NCI-H1436 (cell line): ENCODE data around the gene ADD2.

Source experiments
- DNase-seq: peaks from one replicate; lab custom pipeline; 2025; lab: John Stamatoyannopoulos, UW

The ADD2 gene

DNA sequence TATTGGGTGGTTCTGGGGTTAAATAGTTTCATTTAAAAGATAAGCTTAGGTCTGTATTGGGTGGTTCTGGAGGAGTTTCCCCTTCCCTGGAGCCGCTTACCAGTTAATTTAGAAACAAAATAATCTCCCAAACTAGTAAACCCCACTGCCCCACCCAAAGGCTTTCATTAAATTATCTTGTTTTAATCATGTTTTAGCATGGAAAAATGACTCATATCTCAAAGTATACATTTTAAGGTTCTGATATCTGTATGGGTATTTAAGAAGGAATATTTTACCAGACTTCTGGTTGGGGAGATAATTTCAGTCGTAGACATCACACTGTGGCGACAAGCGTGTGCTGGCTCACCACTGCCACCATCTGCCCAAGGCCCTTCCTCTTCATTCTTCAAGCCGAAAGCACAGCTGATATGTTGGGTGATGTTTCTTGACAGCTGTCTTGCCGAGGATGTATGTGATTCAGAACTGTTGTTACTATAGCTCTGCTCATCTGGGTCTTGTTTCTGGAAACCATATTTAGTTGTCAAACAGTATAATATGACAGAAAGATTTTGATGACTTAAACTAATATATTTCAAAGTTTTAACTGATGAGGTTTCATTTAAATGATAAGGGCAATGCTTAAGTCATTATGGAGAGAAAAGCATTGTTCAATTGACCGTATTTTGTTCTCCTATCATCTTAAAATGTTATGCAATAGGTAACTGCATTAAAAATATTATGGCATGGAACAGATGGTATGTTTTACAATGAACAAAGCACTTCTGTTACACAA lies 17.3 kb upstream of the ADD2 start:
- peak; percentile 21 for DNase-seq

- DNase-seq: no peak
Observed at GRCh38 chr2:70784320-70784719, 16.3 kb upstream of the ADD2 start.

GRCh38 chr2:70779911-70780545 lies 12.0 kb upstream of the ADD2 start:
- DNase-seq: no peak

DNA sequence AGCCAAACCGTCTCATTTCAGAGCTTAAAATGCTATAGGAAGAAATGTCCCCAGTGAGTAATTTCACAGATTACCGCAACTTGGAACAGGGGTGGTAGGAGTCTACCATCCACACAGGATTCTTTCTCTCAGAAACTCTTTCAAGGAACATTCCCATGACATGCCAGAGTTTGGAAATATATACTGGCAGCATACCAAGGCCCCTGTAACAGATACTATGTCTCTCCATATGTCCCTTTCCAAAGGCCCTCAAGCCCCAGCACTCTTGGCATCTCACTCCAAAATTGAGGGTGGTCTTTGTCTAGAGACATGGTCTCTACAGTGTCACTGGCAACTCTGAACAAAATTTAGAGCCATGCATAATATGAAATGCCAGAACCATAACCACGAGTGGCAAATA lies 11.5 kb upstream of the ADD2 start:
- no peak for DNase-seq

DNA sequence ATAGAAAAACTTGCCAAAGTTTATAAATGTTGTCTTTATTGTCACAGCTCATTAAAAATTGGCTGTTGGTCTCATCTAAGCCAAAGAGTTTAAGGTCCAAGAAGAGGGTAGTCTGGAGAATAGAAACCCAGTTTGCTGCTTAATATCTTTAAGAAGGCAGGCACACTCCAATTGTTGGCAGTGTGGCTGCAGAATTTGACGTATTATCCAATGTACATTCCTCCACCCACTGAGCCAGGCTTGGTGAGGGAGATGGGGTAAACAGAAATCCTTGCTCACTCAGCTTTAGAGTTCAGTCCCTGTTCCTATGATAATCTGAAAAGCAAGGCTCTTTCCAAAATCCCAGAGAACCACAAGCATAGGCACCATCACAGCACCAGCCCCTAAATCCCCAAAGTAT lies 10.7 kb upstream of the ADD2 start:
- no peak for DNase-seq

DNA sequence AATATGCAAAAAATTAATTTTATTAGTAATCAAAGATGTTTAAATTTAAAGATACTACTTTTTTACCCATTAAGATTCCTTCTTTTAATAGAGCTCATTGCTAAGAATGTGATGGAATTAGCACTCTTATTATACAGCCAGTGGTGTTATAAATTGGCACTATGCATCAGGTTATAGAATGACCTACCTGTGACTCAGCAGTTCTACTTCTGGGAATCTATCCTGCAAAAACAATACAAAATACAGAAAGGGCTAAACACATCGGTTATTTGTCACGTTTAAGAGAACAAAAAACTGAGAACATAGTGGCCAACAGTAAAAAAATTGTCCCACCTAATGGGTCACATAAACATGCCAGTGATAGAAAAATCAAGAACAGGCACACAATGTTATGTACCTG lies 9.4 kb upstream of the ADD2 start:
- no peak for DNase-seq

DNA sequence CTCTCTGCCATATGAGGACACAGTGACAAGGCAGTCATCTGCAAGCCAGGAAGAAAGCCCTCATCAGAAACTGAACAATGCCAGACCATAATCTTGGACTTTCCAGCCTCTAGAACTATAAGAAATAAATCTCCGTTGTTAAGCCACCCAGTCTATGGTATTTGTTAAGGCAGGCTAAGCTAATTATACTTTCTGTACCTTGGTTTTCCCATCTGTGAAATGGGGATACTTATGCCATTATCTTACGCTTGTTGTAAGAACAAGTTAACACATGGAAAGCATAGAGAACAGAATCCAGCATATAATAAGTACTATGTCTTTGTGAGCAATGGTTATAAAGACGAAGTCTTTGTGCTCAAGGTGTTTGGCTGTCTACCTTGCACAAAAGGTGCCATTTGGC lies 8.3 kb upstream of the ADD2 start:
- DNase-seq: no peak

DNA sequence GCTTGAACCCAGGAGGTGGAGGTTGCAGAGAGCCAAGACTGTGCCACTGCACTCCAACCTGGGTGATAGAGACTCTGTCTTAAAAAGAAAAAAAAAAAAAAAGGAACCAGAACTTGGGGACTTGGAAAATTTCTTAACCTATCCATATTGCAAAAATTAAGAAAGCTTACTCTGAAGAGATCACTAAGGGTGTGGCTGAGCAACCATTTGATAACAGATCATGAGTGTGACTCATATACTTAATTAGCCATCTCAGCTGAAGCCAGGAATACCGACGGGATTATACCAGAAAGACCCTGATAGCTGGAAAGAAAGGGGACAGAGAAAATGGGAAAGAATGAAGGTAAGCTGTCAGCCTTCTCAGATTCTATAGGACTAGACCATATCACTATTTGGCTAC lies 7.1 kb upstream of the ADD2 start:
- no peak for DNase-seq

DNA sequence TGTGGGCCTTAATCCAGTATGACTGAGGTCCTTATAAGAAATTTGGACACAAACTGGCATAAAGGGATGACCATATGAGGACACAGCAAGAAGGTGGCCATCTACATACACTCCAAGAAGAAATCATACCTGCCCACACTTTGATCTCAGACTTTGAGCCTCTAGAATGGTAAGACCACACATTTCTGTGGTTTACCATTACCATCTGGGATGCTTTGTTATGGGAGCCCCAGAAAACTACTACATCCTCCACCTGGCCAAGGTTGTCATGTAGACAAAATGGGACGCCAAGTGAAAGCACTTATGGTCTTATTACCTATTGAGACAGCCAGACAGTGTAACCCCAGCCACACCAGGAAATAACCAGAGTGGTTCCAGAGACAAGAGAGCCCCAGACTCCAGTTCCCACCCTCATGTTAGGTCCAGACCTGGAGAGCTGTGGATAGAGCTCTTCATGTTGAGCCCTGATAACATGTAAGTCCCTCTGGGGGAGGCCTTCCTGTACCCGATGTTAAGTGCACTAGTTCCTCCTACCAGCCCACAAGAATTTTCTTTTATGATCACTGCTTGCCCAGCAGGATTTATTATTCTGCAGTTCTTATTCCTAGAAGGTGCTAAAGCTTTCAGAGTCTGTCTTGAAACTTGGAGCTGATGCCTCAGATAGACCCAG lies 4.6 kb upstream of the ADD2 start:
- DNase-seq: no peak

- no peak for DNase-seq
Observed at GRCh38 chr2:70771446-70771845, 3.4 kb upstream of the ADD2 start.

- DNase-seq: no peak
Observed at GRCh38 chr2:70769450-70769849, 1.4 kb upstream of the ADD2 start.

- DNase-seq: no peak
Observed at GRCh38 chr2:70768590-70769085, 638 bp upstream of the ADD2 start.

DNA sequence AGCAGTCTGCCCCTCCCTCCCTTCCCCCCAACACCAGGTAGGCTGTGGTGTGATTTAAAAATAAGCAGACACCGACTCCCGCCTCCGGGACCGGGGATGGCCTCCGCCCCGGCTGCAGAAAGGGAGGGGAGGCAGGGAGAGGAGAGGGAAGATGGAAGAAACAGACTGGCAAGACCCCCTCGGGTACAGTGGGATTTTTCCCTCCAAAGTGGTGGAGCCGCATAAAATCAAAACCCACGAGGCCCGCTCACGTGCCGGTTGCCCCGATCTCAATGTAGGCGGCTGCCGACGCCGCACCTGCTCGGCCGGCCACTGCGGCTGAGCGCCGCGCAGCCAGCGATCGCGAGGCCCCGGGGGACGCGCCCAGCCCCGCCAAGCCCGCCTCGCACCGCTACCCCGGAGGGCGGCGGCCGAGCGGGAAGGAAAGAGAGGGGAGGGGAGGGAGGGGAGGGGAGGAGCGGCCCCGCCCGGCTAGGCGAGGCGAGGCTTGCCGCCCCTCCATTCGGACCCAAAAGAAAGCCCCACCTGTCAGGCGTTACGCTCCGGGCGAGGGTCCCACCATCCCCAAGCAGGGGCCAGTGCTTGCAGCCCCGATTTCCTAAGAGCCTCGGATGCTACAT lies 811 bp downstream of the ADD2 start:
- peak; percentile 69 for DNase-seq

DNA sequence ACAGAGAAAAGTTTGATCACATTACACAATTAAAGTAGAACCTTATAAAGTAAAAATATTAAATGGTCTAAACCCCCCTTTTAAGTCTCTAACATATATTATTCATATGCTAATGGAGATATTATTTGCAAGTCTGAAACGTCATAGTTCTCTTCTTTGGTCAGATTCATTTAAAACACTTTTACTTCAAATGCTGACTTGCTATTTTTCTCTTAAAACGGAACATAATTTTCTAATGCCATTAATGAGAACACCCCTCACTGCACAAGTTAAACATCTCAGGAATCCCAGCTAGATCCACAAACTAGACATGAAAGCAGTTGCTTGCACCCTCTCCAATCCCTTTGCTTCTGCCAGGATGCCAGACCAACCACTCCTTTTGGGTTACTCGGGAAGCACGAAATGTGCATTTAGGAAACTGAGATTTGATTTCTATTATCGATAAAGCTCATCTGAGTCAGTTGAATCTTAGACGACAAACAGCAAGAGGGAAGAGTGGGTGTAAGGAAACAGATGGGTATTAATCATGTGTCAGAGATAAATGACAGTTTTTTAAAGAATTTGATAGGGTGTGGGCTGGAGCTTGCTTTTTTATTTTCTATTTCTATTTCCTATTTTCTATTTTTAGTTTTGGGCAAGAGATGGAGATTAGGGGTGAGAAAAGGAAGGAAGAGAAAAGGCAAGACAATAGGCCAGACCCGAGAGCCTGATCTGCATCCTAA lies 1.5 kb downstream of the ADD2 start:
- DNase-seq: no peak

DNA sequence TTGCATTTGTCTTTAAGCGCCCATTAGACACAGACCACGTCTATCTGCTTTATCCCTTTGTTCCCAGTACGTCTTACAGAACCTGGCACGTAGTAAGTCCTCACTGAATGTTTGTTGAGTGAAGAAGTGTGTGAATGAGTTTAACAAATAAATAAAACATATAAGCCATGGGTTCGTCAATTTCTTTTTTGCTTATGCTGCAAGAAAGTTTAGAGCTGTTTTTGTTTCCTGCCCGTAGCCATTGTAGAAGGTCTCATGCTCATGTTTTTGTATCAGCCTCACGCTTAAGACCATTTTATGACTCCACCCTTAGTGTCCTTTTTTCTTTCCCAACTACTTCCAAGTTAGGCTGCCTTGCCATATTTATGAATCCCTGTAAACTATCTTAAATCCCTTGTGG lies 2.5 kb downstream of the ADD2 start:
- DNase-seq: no peak

- no peak for DNase-seq
Observed at GRCh38 chr2:70759446-70759845, 8.6 kb downstream of the ADD2 start.

- no peak for DNase-seq
Observed at GRCh38 chr2:70757966-70758365, 10.0 kb downstream of the ADD2 start.

- DNase-seq: no peak
Observed at GRCh38 chr2:70757360-70757759, 10.6 kb downstream of the ADD2 start.

DNA sequence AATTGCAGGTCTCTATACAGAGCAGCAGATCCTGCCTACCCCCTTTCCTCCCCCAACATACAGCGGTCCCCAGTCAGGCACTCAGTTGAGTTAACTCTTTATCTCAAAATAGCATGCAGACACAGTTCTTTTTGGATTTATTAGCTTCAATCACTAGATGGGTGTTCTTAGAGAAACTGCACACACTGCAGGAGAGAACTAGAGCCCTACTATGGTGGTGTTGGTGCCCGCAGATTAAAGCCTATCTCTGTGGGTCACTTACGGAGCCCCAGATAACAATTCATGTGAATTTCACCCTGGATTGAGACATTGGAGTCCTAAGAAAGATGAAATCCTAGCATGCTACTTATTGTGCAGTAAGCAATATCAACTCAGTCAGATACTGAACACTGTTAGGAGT lies 11.9 kb downstream of the ADD2 start:
- DNase-seq: no peak

DNA sequence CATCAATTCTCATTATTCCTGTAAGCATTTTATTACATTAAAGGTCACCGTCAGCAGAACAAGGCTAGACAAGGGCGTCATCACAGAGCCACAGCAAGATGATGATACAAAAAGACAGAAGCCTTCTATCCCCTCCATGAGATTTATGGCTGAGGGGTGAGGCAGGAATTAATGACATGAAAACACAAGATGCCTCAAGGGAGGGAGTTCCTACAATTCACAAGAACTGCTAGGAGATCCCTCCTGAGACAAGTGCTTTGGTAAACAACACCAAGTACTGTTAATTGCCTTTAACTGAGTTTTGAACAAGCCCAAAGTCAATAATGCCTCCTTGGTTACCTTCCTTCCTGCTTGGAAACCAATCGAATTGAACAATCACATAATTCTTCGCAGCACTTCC lies 14.1 kb downstream of the ADD2 start:
- DNase-seq: peak; percentile 70

- DNase-seq: no peak
Observed at GRCh38 chr2:70753031-70753430, 15.0 kb downstream of the ADD2 start.

DNA sequence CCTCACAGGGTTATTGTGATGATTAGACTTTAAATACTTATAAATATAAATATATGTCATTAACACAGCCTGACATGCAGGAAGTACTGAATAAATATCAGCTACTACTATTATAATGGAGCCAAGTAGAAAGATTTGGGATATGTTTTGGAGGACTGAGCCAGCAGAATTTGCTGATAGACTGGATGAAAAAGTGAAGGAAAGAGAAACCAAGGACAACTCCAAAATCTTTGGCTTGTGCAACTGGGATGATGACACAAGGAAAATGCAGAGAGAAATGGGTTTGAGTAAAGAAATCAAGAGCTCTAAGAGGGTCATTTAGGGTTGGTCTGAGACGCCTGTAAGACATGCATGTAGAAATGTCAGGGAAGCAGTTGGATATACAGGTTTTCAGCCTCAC lies 15.6 kb downstream of the ADD2 start:
- no peak for DNase-seq
